ENCODE data around the gene IFNG-AS1.

IFNG-AS1 gene

DNA sequence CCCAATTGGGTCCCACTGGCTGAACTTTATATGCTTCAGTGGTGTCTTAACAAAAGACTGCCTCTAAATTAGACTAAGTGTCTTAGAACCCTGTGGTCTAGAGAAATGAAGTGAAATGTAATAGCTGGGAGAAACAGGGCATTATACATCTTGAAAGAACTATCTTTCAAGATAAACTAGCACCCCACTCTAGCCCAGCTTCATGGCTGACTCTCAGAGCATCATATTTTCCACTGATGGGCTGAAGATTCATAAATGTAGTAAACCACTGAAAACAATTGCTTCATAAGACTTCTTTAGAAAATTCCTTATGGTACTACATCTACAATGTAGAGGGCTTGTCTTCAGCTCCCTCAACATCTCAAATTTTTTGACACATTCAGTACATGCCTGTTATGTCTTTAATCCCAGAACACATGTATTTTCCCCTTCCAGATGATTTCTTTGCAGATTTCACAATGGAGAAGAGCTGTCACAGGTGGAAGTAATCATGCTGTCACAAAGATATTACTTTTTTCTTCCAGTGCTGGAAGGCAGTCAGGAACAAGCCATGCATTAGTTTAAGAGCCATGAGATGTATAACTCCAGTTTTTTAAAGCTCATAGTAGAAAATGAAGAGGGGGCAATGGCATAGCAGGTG is 48.5 kb downstream of the IFNG-AS1 start:
- DNase-seq (ENCODE audit: low read depth in 2 of 2) = no peak

GRCh38 chr12:68038650-68039049 is 49.4 kb downstream of the IFNG-AS1 start:
- DNase-seq (ENCODE audit: low read depth in 2 of 2) = no peak

DNA sequence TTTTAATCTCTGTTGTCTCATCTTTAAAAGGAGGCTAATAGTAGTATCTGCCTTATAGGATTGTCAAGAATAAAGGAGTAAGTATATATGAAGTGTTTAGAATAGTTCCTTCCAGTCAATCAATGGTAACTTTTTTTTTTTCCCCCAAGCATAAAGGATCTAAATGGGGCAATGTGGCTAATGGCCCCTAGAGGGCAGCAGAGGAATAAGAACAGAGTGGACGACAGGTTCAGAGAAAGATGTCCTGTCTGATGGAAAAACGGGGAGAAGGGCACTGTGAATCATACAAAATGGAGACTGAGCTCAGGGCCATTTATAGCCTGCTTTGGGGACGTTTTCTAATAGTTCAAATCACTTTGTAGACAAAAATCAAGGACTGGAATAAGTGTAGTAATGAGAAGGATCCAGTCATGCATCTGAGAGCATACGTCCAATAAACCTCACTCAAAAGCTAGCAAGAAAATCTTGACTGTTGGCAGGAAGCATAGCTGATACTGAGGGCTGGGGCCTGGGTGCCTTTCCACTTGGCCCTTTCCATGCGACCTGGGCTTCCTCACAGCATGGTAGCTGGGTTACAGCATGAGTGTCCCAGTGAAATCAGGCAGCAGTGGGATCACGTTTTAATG is 51.3 kb downstream of the IFNG-AS1 start:
- DNase-seq (ENCODE audit: low read depth in 2 of 2) = peak; percentile 35 to 48

DNA sequence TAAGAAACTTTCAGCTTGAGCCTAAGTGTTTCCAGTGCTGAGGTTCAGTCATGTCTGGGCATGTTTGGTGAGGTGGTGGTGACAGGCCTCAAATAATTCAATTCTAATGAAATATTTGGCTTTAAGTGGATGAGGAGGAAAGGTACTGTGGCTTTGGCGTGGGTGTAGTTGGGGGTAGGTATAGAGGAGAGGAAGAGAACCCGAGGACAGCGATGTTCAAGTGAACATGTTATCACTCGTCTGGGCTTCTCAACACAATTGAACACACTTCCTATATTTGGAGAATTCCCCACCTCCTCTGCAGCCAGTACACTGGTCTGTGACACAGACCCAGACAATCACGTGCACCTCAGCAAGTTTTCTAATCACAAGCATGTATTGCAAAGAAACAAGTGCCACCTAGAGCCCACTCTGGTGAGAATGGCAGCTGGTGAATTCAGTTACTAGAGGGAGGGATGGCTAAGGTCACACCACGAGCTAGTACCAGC is 53.0 kb downstream of the IFNG-AS1 start:
- no peak for DNase-seq (ENCODE audit: low read depth in 2 of 2)

- no peak for DNase-seq (ENCODE audit: low read depth in 2 of 2)
Observed at GRCh38 chr12:68043435-68043834, 54.2 kb downstream of the IFNG-AS1 start.

GRCh38 chr12:68048648-68049297 is 59.5 kb downstream of the IFNG-AS1 start:
- DNase-seq (ENCODE audit: low read depth in 2 of 2) = no peak

- DNase-seq (ENCODE audit: low read depth in 2 of 2) = no peak
Observed at GRCh38 chr12:68056300-68056699, 67.1 kb downstream of the IFNG-AS1 start.

DNA sequence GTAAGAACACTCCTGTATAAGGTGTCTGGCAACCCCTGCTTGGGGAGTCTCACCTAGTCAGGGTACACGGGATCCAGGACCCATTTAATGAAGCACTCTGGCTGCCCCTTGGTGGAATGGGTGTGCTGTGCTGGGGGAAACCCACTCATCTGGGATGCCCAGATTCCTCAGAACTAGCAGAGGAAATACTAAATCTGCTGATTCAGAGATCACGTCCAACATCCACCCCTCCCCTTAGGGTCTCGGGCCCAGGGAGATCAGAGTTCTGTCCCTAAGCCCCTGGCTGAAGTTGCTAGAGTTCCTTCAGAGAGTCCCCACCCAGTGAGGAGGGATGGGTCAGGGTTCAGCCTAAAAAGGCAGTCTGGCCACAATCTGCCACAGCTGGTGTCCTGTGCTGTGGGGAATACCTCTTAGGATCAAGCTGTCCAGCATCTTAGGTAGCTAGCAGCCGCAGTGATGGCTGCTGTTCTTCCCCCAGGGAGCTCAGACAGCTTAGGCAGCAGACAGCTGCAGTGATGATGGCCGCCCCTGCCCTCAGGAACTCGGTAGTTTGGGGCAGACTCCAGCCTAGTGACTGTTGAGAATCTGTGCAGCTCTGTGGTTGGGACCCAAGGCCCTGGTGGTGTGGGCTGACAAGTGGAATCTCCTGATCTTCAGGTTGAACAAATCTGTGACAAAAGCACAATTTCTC is 74.8 kb downstream of the IFNG-AS1 start:
- no peak for DNase-seq (ENCODE audit: low read depth in 2 of 2)

DNA sequence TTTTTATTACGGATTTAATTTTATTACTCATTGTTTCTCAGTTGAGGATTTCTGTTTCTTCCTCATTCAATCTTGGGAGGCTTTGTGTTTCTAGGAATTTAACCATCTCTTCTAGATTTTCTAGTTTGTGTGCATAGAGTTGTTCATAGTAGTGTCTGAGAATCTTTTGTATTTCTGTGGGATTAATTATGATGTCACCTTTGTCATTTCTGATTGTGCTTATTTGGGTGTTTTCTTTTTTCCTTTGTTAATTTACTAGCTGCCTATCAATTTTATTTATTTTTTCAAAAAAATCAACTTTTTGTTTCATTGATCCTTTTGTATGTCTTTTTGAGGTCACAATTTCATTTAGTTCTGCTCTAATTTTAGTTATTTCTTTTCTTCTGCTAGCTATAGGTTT is 75.9 kb downstream of the IFNG-AS1 start:
- DNase-seq (ENCODE audit: low read depth in 2 of 2) = no peak

DNA sequence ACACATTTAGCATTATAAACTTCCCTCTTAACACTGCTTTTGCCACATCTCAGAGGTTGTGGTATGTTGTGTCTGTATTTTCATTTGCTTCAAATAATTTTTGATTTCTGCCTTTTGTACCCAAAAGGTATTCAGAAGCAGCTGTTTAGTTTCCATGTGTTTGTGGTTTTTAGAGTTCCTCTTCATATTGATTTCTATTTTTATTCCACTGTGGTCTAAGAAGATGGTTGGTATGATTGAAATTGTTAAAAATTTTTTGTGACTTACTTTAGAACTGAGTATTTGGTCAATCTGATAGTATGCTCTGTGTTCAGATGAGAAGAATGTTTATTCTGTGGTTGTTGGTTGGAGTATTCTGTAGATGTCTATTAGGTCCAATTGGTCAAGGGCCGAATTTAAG is 76.4 kb downstream of the IFNG-AS1 start:
- no peak for DNase-seq (ENCODE audit: low read depth in 2 of 2)

DNA sequence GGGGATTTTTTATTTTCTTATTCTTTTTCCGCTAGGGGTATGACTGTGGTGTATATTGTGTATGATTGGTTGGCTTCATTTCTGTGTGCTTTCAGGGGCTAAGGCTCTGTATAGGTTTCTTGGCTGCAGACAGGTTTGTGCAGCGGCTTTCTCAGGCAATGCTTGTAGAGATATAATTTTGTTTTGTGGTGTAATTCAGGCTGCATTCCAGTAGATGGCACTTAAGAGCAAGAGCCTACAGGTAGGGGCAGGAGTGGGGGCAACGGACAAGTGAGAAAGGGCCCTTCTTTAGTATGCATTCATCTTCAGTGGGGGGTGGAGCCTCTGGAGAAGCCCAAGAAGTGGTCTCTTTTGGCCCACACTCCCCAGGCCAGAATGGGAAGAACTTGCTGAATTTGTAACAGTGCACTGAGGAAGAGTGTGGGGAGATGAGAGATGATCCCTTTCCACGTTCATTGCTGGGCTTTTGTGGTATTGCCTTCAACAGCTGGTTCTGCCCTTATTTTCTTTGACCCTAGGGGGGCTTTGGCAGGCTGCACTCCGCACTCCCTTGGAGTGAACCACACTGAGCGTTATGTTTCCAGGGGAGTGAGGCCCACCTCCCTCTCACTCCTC is 78.6 kb downstream of the IFNG-AS1 start:
- no peak for DNase-seq (ENCODE audit: low read depth in 2 of 2)

DNA sequence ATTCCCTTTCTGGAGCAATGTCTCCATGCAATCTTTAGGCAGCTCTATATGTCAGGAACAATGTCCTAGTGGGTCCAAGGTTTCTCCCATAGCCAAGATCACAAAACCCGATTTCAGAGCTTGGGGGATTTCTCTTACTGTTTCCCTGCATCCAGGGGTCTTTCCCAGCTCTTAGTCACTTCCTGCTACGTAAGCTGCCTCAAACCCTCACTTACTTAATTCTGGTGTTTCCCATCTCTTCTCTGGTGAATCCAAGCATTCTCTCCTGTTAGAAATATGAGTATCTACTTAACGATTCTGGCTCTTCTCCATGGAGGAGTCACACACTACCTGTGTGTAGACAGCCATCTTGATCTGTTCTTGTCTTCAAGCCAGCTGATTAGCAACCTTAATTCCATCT is 80.0 kb downstream of the IFNG-AS1 start:
- no peak for DNase-seq (ENCODE audit: low read depth in 2 of 2)

Data from stimulated activated CD8-positive, alpha-beta memory T cell treated with anti-CD3 and anti-CD28 coated beads, Interleukin-15, amount 100 ng/mL, for 4 hours (primary cell).